ENCODE data around the gene SLCO4A1. TPM values are rescaled to one million over a fixed set of nuclear protein-coding genes. Genes with fewer than 3 reads are reported as not detected.

The SLCO4A1 gene, protein sequence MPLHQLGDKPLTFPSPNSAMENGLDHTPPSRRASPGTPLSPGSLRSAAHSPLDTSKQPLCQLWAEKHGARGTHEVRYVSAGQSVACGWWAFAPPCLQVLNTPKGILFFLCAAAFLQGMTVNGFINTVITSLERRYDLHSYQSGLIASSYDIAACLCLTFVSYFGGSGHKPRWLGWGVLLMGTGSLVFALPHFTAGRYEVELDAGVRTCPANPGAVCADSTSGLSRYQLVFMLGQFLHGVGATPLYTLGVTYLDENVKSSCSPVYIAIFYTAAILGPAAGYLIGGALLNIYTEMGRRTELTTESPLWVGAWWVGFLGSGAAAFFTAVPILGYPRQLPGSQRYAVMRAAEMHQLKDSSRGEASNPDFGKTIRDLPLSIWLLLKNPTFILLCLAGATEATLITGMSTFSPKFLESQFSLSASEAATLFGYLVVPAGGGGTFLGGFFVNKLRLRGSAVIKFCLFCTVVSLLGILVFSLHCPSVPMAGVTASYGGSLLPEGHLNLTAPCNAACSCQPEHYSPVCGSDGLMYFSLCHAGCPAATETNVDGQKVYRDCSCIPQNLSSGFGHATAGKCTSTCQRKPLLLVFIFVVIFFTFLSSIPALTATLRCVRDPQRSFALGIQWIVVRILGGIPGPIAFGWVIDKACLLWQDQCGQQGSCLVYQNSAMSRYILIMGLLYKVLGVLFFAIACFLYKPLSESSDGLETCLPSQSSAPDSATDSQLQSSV
- 0.35 TPM in 1 of 2 replicates, not detected in the other for total RNA-seq (ENCODE audit: low replicate concordance)

DNA sequence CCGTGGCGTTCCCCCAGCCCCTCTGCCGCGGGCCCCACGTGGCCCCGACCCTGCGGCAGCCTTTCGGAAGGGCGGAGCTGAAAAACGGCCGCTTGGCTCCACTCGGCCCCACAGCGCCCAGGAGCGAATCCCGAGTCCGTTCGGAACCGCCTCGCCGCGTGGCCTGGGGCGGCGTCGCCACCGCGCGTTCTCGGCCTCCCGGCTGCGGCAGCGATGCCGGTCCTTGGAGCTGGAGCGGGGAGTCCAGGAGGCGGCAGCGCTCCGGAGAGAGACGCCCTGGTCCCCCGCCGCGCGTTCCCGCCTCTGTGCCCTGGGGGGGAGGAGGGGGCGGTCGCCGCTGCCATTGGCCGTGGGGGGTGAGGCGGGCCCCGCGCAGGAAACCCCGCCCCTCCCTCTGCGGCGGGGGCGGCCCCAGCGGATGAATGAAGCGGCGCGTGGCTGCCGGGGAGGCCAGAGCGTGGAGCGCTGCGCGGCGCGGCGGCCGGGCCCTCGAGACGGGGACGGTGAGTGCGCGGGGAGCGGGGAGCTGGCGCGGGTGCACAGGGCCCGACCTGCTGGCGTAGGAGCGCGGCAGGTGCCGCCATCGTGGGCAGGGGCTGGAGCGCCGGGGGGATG lies at the start of gene SLCO4A1:
Gene SLCO4A1 (plus strand): TSS at position 453 of the 615 bp plus-strand sequence. CDS start 13,952 bp downstream, outside the sequence.

DNA sequence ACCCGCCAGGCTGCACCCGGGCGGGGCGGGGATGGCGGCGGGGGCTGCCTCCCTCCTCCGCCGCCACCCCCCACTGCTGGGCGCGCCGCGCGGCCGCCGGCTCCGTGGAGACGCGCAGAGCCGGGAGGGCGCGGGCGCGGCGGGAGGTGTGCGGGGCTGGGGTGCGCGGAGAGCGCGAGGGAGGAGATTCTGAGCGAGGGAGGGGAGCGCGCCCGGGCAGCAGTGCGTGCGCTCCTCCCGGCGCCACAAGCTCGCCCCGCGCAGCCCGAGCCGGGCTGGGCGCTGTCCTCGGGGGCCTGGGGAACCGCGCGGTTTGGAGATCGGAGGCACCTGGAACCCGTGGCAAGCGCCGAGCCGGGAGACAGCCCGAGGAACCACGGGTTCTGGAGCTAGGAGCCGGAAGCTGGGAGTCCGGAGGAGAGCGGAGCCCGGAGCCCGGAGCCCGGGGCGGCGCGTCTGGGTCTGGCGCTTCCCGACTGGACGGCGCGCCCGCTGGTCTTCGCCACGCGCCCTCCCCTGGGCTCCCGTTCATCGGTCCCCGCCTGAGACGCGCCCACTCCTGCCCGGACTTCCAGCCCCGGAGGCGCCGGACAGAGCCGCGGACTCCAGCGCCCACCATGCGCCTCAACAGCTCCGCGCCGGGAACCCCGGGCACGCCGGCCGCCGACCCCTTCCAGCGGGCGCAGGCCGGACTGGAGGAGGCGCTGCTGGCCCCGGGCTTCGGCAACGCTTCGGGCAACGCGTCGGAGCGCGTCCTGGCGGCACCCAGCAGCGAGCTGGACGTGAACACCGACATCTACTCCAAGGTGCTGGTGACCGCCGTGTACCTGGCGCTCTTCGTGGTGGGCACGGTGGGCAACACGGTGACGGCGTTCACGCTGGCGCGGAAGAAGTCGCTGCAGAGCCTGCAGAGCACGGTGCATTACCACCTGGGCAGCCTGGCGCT lies 66.6 kb downstream of the SLCO4A1 start, which contains the start of gene NTSR1:
Gene NTSR1 (plus strand): TSS at position 246 of the 946 bp plus-strand sequence. CDS start 372 bp downstream, at position 618.

Other genes starting within 250 kb of the SLCO4A1 start
- gene CABLES2, start 235.2 kb upstream of the SLCO4A1 start, total RNA-seq (ENCODE audit: low replicate concordance) = 0.45 and 0.47 TPM in 2 replicates
- gene RBBP8NL, start 215.0 kb upstream of the SLCO4A1 start, total RNA-seq (ENCODE audit: low replicate concordance) = not detected in 2 replicates
- gene GATA5, start 166.5 kb upstream of the SLCO4A1 start, total RNA-seq (ENCODE audit: low replicate concordance) = 1.7 TPM in 1 of 2 replicates, not detected in the other
- under 0.01 and 0.12 TPM in 2 replicates for gene NTSR1, start 66.3 kb downstream of the SLCO4A1 start, total RNA-seq (ENCODE audit: low replicate concordance)
- gene MRGBP, start 154.0 kb downstream of the SLCO4A1 start, total RNA-seq (ENCODE audit: low replicate concordance) = 8.0 and 16.0 TPM in 2 replicates
- 24.1 and 39.2 TPM in 2 replicates for gene OGFR, start 162.3 kb downstream of the SLCO4A1 start, total RNA-seq (ENCODE audit: low replicate concordance)
- gene COL9A3, start 174.5 kb downstream of the SLCO4A1 start, total RNA-seq (ENCODE audit: low replicate concordance) = 0.30 TPM in 1 of 2 replicates, not detected in the other
- gene TCFL5, start 219.3 kb downstream of the SLCO4A1 start, total RNA-seq (ENCODE audit: low replicate concordance) = 11.5 and 12.5 TPM in 2 replicates

Measured in smooth muscle cell of the coronary artery (primary cell).